ENCODE results near the gene IL37.

IL37 gene

GRCh38 chr2:112962308-112963175 lies 51.6 kb downstream of the IL37 start:
- DNase-seq = no peak

- no peak for DNase-seq
Observed at GRCh38 chr2:112967023-112967422, 56.1 kb downstream of the IL37 start.
